ENCODE measurements around the gene PTPRA.

PTPRA gene

DNA sequence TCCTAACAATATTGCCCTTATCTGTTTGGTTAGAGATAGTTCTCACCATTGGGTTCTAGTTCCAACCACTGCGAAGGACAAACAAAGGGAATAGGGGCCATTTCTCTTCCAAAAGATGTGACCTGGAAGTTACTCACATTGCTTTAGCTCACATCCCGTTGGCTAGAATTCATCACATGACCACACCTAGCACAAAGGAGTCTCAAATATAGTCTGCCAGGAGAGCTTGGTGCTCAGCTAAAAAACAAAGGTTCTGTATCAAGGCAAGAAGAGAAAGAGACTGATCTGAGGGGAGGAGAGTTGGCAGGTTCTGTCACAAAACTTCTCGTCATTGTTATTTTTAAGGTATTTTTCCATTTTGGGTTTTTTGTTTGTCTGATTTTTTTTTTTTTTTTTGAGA lies 100.3 kb downstream of the PTPRA start:
- no peak for TF ChIP-seq GABPA (IDR thresholded peaks at IDR 0.05; ENCODE audit: low read depth)
- TF ChIP-seq SPI1 (IDR thresholded peaks at IDR 0.05; ENCODE audit: borderline replicate concordance, low read depth): no peak
- no peak for TF ChIP-seq POLR2AphosphoS5 (IDR thresholded peaks at IDR 0.05; ENCODE audit: low read depth)
- TF ChIP-seq, protein P1, sequence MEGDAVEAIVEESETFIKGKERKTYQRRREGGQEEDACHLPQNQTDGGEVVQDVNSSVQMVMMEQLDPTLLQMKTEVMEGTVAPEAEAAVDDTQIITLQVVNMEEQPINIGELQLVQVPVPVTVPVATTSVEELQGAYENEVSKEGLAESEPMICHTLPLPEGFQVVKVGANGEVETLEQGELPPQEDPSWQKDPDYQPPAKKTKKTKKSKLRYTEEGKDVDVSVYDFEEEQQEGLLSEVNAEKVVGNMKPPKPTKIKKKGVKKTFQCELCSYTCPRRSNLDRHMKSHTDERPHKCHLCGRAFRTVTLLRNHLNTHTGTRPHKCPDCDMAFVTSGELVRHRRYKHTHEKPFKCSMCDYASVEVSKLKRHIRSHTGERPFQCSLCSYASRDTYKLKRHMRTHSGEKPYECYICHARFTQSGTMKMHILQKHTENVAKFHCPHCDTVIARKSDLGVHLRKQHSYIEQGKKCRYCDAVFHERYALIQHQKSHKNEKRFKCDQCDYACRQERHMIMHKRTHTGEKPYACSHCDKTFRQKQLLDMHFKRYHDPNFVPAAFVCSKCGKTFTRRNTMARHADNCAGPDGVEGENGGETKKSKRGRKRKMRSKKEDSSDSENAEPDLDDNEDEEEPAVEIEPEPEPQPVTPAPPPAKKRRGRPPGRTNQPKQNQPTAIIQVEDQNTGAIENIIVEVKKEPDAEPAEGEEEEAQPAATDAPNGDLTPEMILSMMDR (IDR thresholded peaks at IDR 0.05; ENCODE audit: insufficient read depth, low read length): no peak
- TF ChIP-seq, protein P2, sequence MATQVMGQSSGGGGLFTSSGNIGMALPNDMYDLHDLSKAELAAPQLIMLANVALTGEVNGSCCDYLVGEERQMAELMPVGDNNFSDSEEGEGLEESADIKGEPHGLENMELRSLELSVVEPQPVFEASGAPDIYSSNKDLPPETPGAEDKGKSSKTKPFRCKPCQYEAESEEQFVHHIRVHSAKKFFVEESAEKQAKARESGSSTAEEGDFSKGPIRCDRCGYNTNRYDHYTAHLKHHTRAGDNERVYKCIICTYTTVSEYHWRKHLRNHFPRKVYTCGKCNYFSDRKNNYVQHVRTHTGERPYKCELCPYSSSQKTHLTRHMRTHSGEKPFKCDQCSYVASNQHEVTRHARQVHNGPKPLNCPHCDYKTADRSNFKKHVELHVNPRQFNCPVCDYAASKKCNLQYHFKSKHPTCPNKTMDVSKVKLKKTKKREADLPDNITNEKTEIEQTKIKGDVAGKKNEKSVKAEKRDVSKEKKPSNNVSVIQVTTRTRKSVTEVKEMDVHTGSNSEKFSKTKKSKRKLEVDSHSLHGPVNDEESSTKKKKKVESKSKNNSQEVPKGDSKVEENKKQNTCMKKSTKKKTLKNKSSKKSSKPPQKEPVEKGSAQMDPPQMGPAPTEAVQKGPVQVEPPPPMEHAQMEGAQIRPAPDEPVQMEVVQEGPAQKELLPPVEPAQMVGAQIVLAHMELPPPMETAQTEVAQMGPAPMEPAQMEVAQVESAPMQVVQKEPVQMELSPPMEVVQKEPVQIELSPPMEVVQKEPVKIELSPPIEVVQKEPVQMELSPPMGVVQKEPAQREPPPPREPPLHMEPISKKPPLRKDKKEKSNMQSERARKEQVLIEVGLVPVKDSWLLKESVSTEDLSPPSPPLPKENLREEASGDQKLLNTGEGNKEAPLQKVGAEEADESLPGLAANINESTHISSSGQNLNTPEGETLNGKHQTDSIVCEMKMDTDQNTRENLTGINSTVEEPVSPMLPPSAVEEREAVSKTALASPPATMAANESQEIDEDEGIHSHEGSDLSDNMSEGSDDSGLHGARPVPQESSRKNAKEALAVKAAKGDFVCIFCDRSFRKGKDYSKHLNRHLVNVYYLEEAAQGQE (IDR thresholded peaks at IDR 0.05; ENCODE audit: insufficient replicate concordance, low read depth): no peak
- DNase-seq (ENCODE audit: low read depth in 1 of 2, low spot score in 1 of 2): no peak
- Histone ChIP-seq H3K4me3 (replicated peaks; ENCODE audit: insufficient read depth, low read length) (no peak overlapping the region), H3K27ac (replicated peaks) (no peak overlapping the region), H3K27me3 (ENCODE audit: insufficient read depth, poor library complexity, severe bottlenecking) (no peaks in the 10 kb centered on the region)

DNA sequence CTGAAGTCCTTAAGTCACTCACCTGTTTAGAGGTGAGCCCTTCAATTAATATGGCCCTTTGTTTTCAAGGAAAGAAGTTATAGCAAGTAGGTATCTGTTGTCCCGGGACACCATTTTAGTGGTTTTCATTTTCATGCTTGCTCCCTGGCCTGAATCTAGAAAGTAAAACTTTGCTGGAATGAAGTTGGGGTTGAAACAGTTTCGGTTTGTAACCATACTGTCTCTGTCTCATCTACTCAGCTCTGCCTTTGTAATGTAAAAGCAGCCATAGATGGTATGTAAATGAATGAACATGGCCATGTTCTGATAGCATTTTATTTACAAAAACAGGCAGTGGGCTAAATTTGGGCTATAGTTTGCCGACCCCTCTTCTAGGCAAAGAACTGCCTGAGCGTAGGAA lies 105.2 kb downstream of the PTPRA start:
- no peak overlapping the region for H3K27ac ChIP-seq (replicated peaks)
- no peak overlapping the region for H3K4me3 ChIP-seq (replicated peaks; ENCODE audit: insufficient read depth, low read length)
- no peak for DNase-seq (ENCODE audit: low read depth in 1 of 2, low spot score in 1 of 2)
- H3K27me3 ChIP-seq (ENCODE audit: insufficient read depth, poor library complexity, severe bottlenecking): no peaks in the 10 kb centered on the region
- TF ChIP-seq SPI1 (IDR thresholded peaks at IDR 0.05; ENCODE audit: borderline replicate concordance, low read depth) (no peak), GABPA (IDR thresholded peaks at IDR 0.05; ENCODE audit: low read depth) (no peak), POLR2AphosphoS5 (IDR thresholded peaks at IDR 0.05; ENCODE audit: low read depth) (no peak)
- TF ChIP-seq, protein P2 (IDR thresholded peaks at IDR 0.05; ENCODE audit: insufficient replicate concordance, low read depth): no peak
- TF ChIP-seq, protein P1 (IDR thresholded peaks at IDR 0.05; ENCODE audit: insufficient read depth, low read length): no peak

DNA sequence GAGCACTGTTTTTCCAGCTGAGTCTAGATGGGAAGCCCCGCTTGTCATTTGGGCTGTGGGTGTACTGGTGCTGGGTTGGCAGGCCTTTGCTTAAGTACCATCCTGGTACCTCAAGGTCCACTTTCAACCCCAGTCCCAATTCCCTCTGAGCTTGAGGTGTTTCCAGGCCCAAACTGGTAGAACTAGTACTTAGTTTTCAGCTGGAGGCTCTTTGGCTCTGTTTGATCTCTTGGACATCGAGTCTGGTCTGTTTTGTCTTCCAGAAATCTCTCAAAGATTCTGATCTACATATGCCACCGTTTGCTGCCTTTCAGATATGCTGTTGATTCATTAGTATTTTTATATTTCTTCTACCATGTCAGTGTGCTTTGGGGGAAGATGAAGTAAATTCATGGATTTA lies 108.4 kb downstream of the PTPRA start:
- H3K27me3 ChIP-seq (ENCODE audit: insufficient read depth, poor library complexity, severe bottlenecking): no peaks in the 10 kb centered on the region
- H3K27ac ChIP-seq (replicated peaks): no peak overlapping the region
- TF ChIP-seq GABPA (IDR thresholded peaks at IDR 0.05; ENCODE audit: low read depth) (no peak), SPI1 (IDR thresholded peaks at IDR 0.05; ENCODE audit: borderline replicate concordance, low read depth) (no peak), POLR2AphosphoS5 (IDR thresholded peaks at IDR 0.05; ENCODE audit: low read depth) (no peak)
- TF ChIP-seq, protein P1 (IDR thresholded peaks at IDR 0.05; ENCODE audit: insufficient read depth, low read length): no peak
- TF ChIP-seq, protein P2 (IDR thresholded peaks at IDR 0.05; ENCODE audit: insufficient replicate concordance, low read depth): no peak
- H3K4me3 ChIP-seq (replicated peaks; ENCODE audit: insufficient read depth, low read length): no peak overlapping the region
- no peak for DNase-seq (ENCODE audit: low read depth in 1 of 2, low spot score in 1 of 2)
